Activated CD4-positive, alpha-beta T cell treated with anti-CD3 and anti-CD28 coated beads for 36 hours (primary cell): ENCODE measurements around the gene CEP170. TPM values are rescaled to one million over a fixed set of nuclear protein-coding genes. Genes with fewer than 3 reads are reported as not detected.

Experiments
- ATAC-seq: fragments of 200-7000 bp; cut with Tn5 transposase; one replicate; pipeline ENCODE4 v1.10.0; 2021; ENCODE audit warnings: mild to moderate bottlenecking, moderate library complexity
- CTCF ChIA-PET: fragments of 350-600 bp; sonication (Branson Sonifier 250); formaldehyde crosslinking; loops from one replicate; lab custom pipeline; 2021; ENCODE audit warnings: antibody characterized with exemption; lab: Charles Lee
- POLR2A ChIA-PET: fragments of 350-600 bp; sonication (Branson Sonifier 250); formaldehyde crosslinking; loops from one replicate; lab custom pipeline; 2021; ENCODE audit warnings: antibody characterized with exemption, inconsistent platforms; lab: Charles Lee
- DNase-seq: peaks from one replicate; pipeline ENCODE4 v3.0.0-alpha.2; 2020
- H3K27ac Mint-ChIP-seq: one replicate; pipeline ENCODE4 v1.8.0; 2021; ENCODE audit warnings: mixed read lengths
- H3K27me3 Mint-ChIP-seq: one replicate; pipeline ENCODE4 v1.8.0; 2021; ENCODE audit warnings: mixed read lengths
- H3K36me3 Mint-ChIP-seq: one replicate; pipeline ENCODE4 v1.8.0; 2021; ENCODE audit warnings: low read depth, mixed read lengths
- H3K4me1 Mint-ChIP-seq: one replicate; pipeline ENCODE4 v1.8.0; 2021; ENCODE audit warnings: mixed read lengths
- H3K4me3 Mint-ChIP-seq: one replicate; pipeline ENCODE4 v1.8.0; 2021; ENCODE audit warnings: mild to moderate bottlenecking, moderate library complexity, mixed read lengths
- H3K9me3 Mint-ChIP-seq: one replicate; pipeline ENCODE4 v1.8.0; 2021; ENCODE audit warnings: low read depth, mixed read lengths
- intact Hi-C, 2 experiments: fragments of 100-400 bp; cut with DNase I in 1 of 2; cut with micrococcal nuclease in 1 of 2; formaldehyde crosslinking; loops; one replicate each; pipeline versions ENCODE4 v1.14.2 to v1.15.1; 2022 to 2024; cut with DNase I, micrococcal nuclease
- total RNA-seq, 2 experiments: library from RNA; stranded (reverse); gene quantifications; one replicate each; pipeline ENCODE4 v1.2.3, GENCODE V29; 2021

CEP170 gene
- total RNA-seq, 2 experiments from 2014 or later: 54.5 to 56.7 TPM

GRCh38 chr1:243286409-243287122 is 31.5 kb upstream of the CEP170 start:
- ATAC-seq (no peak), DNase-seq (no peak)
- ChIA-PET POLR2A (no interaction called here), CTCF (interaction anchor here (1.1 kb wide), 1 partner anchor 33 kb away, joined by 3 read pairs; no protein-coding TSS in a partner anchor)
- peaks cover 34% of the 10 kb centered on the region for H3K4me1 Mint-ChIP-seq
- no peak overlapping the region for H3K4me3 Mint-ChIP-seq
- peaks cover 2% of the 10 kb centered on the region for H3K9me3 Mint-ChIP-seq
- no peaks in the 10 kb centered on the region for H3K27me3 Mint-ChIP-seq
- intact Hi-C loops: loop anchor here (1.0 to 2.0 kb wide), 2 partner anchors 30 to 32 kb away; partner anchors contain the start of genes CEP170 (in 1 of the 2) and SDCCAG8 (in 1 of the 2)
- peak overlapping the region; percentile 26 for H3K27ac Mint-ChIP-seq
- H3K36me3 Mint-ChIP-seq: peaks cover 69% of the 10 kb centered on the region

- CTCF ChIA-PET: interaction anchor here (0.6 kb wide), 1 partner anchor 57 kb away, joined by 5 read pairs; no protein-coding TSS in a partner anchor
- no peak for ATAC-seq
- Mint-ChIP-seq H3K27ac (no peak overlapping the region), H3K4me1 (peaks cover 27% of the 10 kb centered on the region), H3K36me3 (peaks cover 43% of the 10 kb centered on the region), H3K4me3 (no peak overlapping the region), H3K27me3 (no peaks in the 10 kb centered on the region), H3K9me3 (peaks cover 2% of the 10 kb centered on the region)
- intact Hi-C loops: no loop called here
- no peak for DNase-seq
- POLR2A ChIA-PET: no interaction called here
Measured at GRCh38 chr1:243281672-243282071, 26.6 kb upstream of the CEP170 start.

GRCh38 chr1:243280571-243281129 is 25.6 kb upstream of the CEP170 start:
- DNase-seq (no peak), ATAC-seq (peak; percentile 42)
- POLR2A ChIA-PET: no interaction called here
- Mint-ChIP-seq H3K27me3 (no peaks in the 10 kb centered on the region), H3K9me3 (peaks cover 2% of the 10 kb centered on the region), H3K36me3 (peaks cover 47% of the 10 kb centered on the region), H3K4me3 (no peak overlapping the region), H3K27ac (peak overlapping the region; percentile 68), H3K4me1 (peaks cover 20% of the 10 kb centered on the region)
- CTCF ChIA-PET: no interaction called here
- intact Hi-C loops: no loop called here

GRCh38 chr1:243275316-243275715 is 20.2 kb upstream of the CEP170 start:
- H3K4me3 Mint-ChIP-seq: no peak overlapping the region
- H3K36me3 Mint-ChIP-seq: peaks cover 53% of the 10 kb centered on the region
- H3K9me3 Mint-ChIP-seq: no peaks in the 10 kb centered on the region
- DNase-seq: no peak
- no peak for ATAC-seq
- H3K27ac Mint-ChIP-seq: no peak overlapping the region
- peaks cover 10% of the 10 kb centered on the region for H3K4me1 Mint-ChIP-seq
- CTCF ChIA-PET: no interaction called here
- POLR2A ChIA-PET: no interaction called here
- intact Hi-C loops: no loop called here
- no peaks in the 10 kb centered on the region for H3K27me3 Mint-ChIP-seq

- DNase-seq (peak; percentile 24), ATAC-seq (peak; percentile 42)
- Mint-ChIP-seq H3K36me3 (peaks cover 54% of the 10 kb centered on the region), H3K27ac (no peak overlapping the region), H3K4me3 (no peak overlapping the region), H3K4me1 (peaks cover 10% of the 10 kb centered on the region), H3K9me3 (no peaks in the 10 kb centered on the region), H3K27me3 (no peaks in the 10 kb centered on the region)
- POLR2A ChIA-PET: no interaction called here
- intact Hi-C loops: no loop called here
- CTCF ChIA-PET: interaction anchor here (1.1 kb wide), 1 partner anchor 9 kb away, joined by 3 read pairs; no protein-coding TSS in a partner anchor
Measured at GRCh38 chr1:243273945-243274344, 18.9 kb upstream of the CEP170 start.

GRCh38 chr1:243273506-243273905 is 18.4 kb upstream of the CEP170 start:
- POLR2A ChIA-PET: no interaction called here
- no peak for ATAC-seq
- CTCF ChIA-PET: interaction anchor here (1.1 kb wide), 1 partner anchor 9 kb away, joined by 3 read pairs; no protein-coding TSS in a partner anchor
- peaks cover 12% of the 10 kb centered on the region for H3K4me1 Mint-ChIP-seq
- H3K27ac Mint-ChIP-seq: no peak overlapping the region
- DNase-seq: no peak
- H3K36me3 Mint-ChIP-seq: peaks cover 55% of the 10 kb centered on the region
- no peaks in the 10 kb centered on the region for H3K27me3 Mint-ChIP-seq
- H3K9me3 Mint-ChIP-seq: no peaks in the 10 kb centered on the region
- intact Hi-C loops: no loop called here
- no peak overlapping the region for H3K4me3 Mint-ChIP-seq

- Mint-ChIP-seq H3K4me1 (peaks cover 20% of the 10 kb centered on the region), H3K36me3 (peaks cover 52% of the 10 kb centered on the region), H3K27ac (no peak overlapping the region), H3K9me3 (no peaks in the 10 kb centered on the region), H3K27me3 (no peaks in the 10 kb centered on the region), H3K4me3 (no peak overlapping the region)
- ATAC-seq (no peak), DNase-seq (no peak)
- ChIA-PET POLR2A (no interaction called here), CTCF (interaction anchor here (0.9 kb wide), 2 partner anchors 12 to 16 kb away, joined by 3 to 4 read pairs; no protein-coding TSS in a partner anchor)
- intact Hi-C loops: no loop called here
Measured at GRCh38 chr1:243272401-243272800, 17.3 kb upstream of the CEP170 start.

GRCh38 chr1:243271996-243272395 is 16.9 kb upstream of the CEP170 start:
- Mint-ChIP-seq H3K9me3 (no peaks in the 10 kb centered on the region), H3K4me1 (peaks cover 20% of the 10 kb centered on the region), H3K27me3 (no peaks in the 10 kb centered on the region), H3K4me3 (no peak overlapping the region), H3K36me3 (peaks cover 49% of the 10 kb centered on the region), H3K27ac (no peak overlapping the region)
- ChIA-PET POLR2A (no interaction called here), CTCF (interaction anchor here (0.9 kb wide), 1 partner anchor 13 kb away, joined by 4 read pairs; no protein-coding TSS in a partner anchor)
- ATAC-seq: no peak
- intact Hi-C loops: no loop called here
- DNase-seq: no peak

- CTCF ChIA-PET: interaction anchor here (0.6 kb wide), 1 partner anchor 329 kb away, joined by 5 read pairs; no protein-coding TSS in a partner anchor
- no peak overlapping the region for H3K27ac Mint-ChIP-seq
- intact Hi-C loops: no loop called here
- DNase-seq (no peak), ATAC-seq (no peak)
- H3K9me3 Mint-ChIP-seq: no peaks in the 10 kb centered on the region
- peaks cover 20% of the 10 kb centered on the region for H3K4me1 Mint-ChIP-seq
- POLR2A ChIA-PET: interaction anchor here (0.7 kb wide), 1 partner anchor 106 kb away, joined by 6 read pairs; no protein-coding TSS in a partner anchor
- H3K36me3 Mint-ChIP-seq: peaks cover 33% of the 10 kb centered on the region
- no peak overlapping the region for H3K4me3 Mint-ChIP-seq
- H3K27me3 Mint-ChIP-seq: no peaks in the 10 kb centered on the region
Measured at GRCh38 chr1:243270097-243270864, 15.2 kb upstream of the CEP170 start.

- ATAC-seq (no peak), DNase-seq (no peak)
- ChIA-PET CTCF (no interaction called here), POLR2A (no interaction called here)
- H3K27me3 Mint-ChIP-seq: no peaks in the 10 kb centered on the region
- intact Hi-C loops: no loop called here
- no peak overlapping the region for H3K27ac Mint-ChIP-seq
- peaks cover 28% of the 10 kb centered on the region for H3K4me1 Mint-ChIP-seq
- peaks cover 25% of the 10 kb centered on the region for H3K36me3 Mint-ChIP-seq
- no peaks in the 10 kb centered on the region for H3K9me3 Mint-ChIP-seq
- H3K4me3 Mint-ChIP-seq: no peak overlapping the region
Measured at GRCh38 chr1:243269461-243269801, 14.3 kb upstream of the CEP170 start.

GRCh38 chr1:243268751-243269460 is 13.8 kb upstream of the CEP170 start:
- peaks cover 22% of the 10 kb centered on the region for H3K36me3 Mint-ChIP-seq
- ChIA-PET CTCF (no interaction called here), POLR2A (no interaction called here)
- H3K4me3 Mint-ChIP-seq: no peak overlapping the region
- no peaks in the 10 kb centered on the region for H3K9me3 Mint-ChIP-seq
- peaks cover 30% of the 10 kb centered on the region for H3K4me1 Mint-ChIP-seq
- intact Hi-C loops: no loop called here
- H3K27me3 Mint-ChIP-seq: no peaks in the 10 kb centered on the region
- H3K27ac Mint-ChIP-seq: no peak overlapping the region
- ATAC-seq (no peak), DNase-seq (no peak)
